ENCODE data around the gene DNAH5. TPM values are rescaled to one million over a fixed set of nuclear protein-coding genes. Genes with fewer than 3 reads are reported as not detected.
"Not testable (repeated sequence)": the region's sequence is repeated elsewhere in the genome, so short reads cannot be mapped to it uniquely, and the experiment has no call there.

Gene DNAH5
- total and polyA plus RNA-seq, 2 of the 8 experiments (the other 6 are each of a cell fraction or from before 2014, with no cell fraction given) = 0.30 to 0.73 TPM

GRCh38 chr5:13984888-13985287 lies 40.4 kb upstream of the DNAH5 start:
- H3K36me3 ChIP-seq (ENCODE audit: control insufficient read depth in 2 of 4, insufficient read depth in 4 of 4, low read length in 3 of 4); H4K91ac ChIP-seq (replicated peaks; ENCODE audit: insufficient read length, low read length); H2BK120ac ChIP-seq (replicated peaks; ENCODE audit: low read depth, low read length); H3K4me2 ChIP-seq (ENCODE audit: insufficient read depth in 1 of 2, low read depth in 2 of 2, low read length in 2 of 2); H4K8ac ChIP-seq (ENCODE audit: extremely low read depth, insufficient read depth, low read length); H2AFZ ChIP-seq (ENCODE audit: low read length); POLR2A ChIA-PET (ENCODE audit: partially characterized antibody); H3K4me3 ChIP-seq (ENCODE audit: extremely low read depth in 1 of 4, insufficient read depth in 2 of 4, low read depth in 3 of 4, low read length in 4 of 4); H3K18ac ChIP-seq (ENCODE audit: extremely low read depth, low read length); DNase-seq (ENCODE audit: low read depth in 1 of 2, low spot score in 2 of 2); H4K5ac ChIP-seq (ENCODE audit: insufficient read length, low read depth, low read length); H3K56ac ChIP-seq (replicated peaks; ENCODE audit: insufficient read length, low read depth, low read length); H2AK5ac ChIP-seq (ENCODE audit: low read depth, low read length); H4K20me1 ChIP-seq (replicated peaks in 1 of 2; ENCODE audit: control insufficient read depth in 1 of 2, insufficient read depth in 2 of 2, low read length in 2 of 2); H3K4me1 ChIP-seq (replicated peaks in 1 of 4; ENCODE audit: control insufficient read depth in 3 of 4, insufficient read depth in 4 of 4, low read length in 3 of 4); H2BK5ac ChIP-seq (ENCODE audit: low read depth, low read length); H3K9ac ChIP-seq (replicated peaks in 1 of 4; ENCODE audit: extremely low read depth in 1 of 4, low read depth in 3 of 4, low read length in 3 of 4); H3K4ac ChIP-seq (replicated peaks; ENCODE audit: insufficient read length, low read depth, low read length); H3K23me2 ChIP-seq (ENCODE audit: low read depth, low read length); H2BK20ac ChIP-seq (ENCODE audit: low read length); H3K27ac ChIP-seq (ENCODE audit: low read depth, low read length); H3K14ac ChIP-seq (ENCODE audit: insufficient read length); H2BK15ac ChIP-seq (ENCODE audit: low read length); H3K27me3 ChIP-seq (replicated peaks in 1 of 4; ENCODE audit: control insufficient read depth in 3 of 4, extremely low read depth in 1 of 4, insufficient read depth in 3 of 4, low read length in 3 of 4); H3K9me3 ChIP-seq (ENCODE audit: insufficient read depth in 2 of 2, low read depth in 1 of 2, low read length in 1 of 2); H2BK12ac ChIP-seq (ENCODE audit: low read depth, low read length); H3K23ac ChIP-seq (ENCODE audit: insufficient read length); H3K79me2 ChIP-seq (ENCODE audit: control insufficient read depth in 1 of 2, insufficient read depth in 2 of 2, low read length in 2 of 2); H3K79me1 ChIP-seq (ENCODE audit: low read depth, low read length); FAIRE-seq: not testable (repeated sequence)
- CTCF ChIA-PET (ENCODE audit: partially characterized antibody) = interaction anchor here (1.6 kb wide), 1 partner anchor 385 kb away, joined by 5 read pairs; no protein-coding TSS in a partner anchor
- WGBS, 2 experiments (ENCODE audit: extremely low coverage in 1 of 2, insufficient coverage in 1 of 2, insufficient read length in 1 of 2, insufficient replicate concordance in 2 of 2, low coverage in 1 of 2, low lambda C conversion rate in 2 of 2, missing lambda C conversion rate in 1 of 2) = 86% methylated on average over 4 of the region's 5 CpGs; no CpG with 5 or more reads in 1 of the 2 experiments

Data from H1 (cell line).